ENCODE results near the gene TEAD1. TPM values are rescaled to one million over a fixed set of nuclear protein-coding genes. Genes with fewer than 3 reads are reported as not detected.

The TEAD1 gene
- total RNA-seq, 1 donor from 2014 or later = 55.3 TPM

DNA sequence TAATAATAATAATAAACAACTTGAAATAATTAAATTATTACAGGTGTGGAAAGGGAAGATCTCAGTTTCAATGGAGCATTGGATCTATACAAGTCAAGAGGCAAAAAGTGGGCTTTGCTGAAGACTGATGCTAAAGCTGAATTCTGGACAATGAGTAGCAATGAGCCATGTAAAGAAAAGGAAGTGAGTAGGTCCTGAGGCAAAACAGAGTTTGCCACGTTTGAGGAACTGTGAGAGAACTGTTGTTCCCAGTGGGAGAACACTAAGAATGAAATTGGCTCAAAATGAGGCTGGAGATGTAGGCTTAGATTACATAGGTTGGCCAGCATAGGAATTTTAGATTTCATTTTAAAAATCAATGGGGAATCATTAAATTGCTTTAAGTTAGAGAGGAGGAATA is 33.9 kb upstream of the TEAD1 start:
- H3K9me3 ChIP-seq (ENCODE audit: control insufficient read depth in 3 of 3, low read length in 3 of 3) = no peaks in the 10 kb centered on the region
- peaks cover 0 to 3% (median 0%) of the 10 kb centered on the region in 3 donors for H3K4me1 ChIP-seq (ENCODE audit: control insufficient read depth in 3 of 3, insufficient read depth in 3 of 3, low read length in 3 of 3)
- H3K27ac ChIP-seq (ENCODE audit: low read depth, low read length) = no peak overlapping the region
- H3K27me3 ChIP-seq (ENCODE audit: control insufficient read depth in 3 of 3, insufficient read depth in 3 of 3, low read length in 3 of 3) = no peaks in the 10 kb centered on the region
- H3K9ac ChIP-seq (ENCODE audit: low read depth in 1 of 3, low read length in 3 of 3) = no peak overlapping the region
- no peaks in the 10 kb centered on the region for H3K36me3 ChIP-seq (ENCODE audit: control insufficient read depth in 3 of 3, insufficient read depth in 3 of 3, low read length in 3 of 3)
- H3K4me3 ChIP-seq (ENCODE audit: low read length in 3 of 3) = no peak overlapping the region

DNA sequence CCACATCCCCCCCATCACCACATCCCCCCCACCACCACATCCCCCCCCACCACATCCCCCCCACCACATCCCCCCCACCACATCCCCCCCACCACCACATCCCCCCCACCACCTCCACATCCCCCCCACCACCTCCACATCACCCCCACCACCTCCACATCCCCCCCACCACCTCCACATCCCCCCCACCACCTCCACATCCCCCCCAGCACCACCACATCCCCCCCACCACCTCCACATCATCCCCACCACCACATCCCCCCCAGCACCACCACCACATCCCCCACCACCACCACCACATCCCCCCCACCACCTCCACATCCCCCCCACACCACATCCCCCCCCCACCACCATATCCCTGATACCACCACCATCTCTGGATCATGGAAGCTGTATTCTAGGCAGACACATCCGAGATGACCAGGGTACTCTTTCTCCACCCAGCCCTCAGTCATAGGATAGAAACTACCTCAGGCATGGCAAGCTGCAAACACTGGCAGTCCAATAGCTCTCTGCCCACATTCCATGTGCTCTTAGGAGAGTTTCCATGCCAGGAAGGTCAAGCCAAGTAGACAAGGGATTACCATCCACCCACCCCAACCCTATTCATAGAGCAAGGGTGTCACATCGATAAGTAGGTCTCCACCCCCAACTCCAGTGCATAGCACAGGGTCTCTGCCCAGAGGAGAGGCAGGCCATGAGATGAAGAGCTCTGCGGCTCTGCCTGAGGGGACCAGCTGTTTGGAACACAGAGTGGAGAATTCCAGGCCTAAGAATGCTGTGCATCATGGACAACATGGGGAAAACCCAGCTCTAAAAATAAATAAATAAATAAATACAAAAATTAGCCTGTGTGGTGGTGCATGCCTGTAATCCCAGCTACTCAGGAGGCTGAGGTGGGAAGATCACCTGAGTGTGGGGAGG is 33.0 kb upstream of the TEAD1 start:
- H3K9me3 ChIP-seq (ENCODE audit: control insufficient read depth in 3 of 3, low read length in 3 of 3) = no peaks in the 10 kb centered on the region
- no peak overlapping the region for H3K27ac ChIP-seq (ENCODE audit: low read depth, low read length)

DNA sequence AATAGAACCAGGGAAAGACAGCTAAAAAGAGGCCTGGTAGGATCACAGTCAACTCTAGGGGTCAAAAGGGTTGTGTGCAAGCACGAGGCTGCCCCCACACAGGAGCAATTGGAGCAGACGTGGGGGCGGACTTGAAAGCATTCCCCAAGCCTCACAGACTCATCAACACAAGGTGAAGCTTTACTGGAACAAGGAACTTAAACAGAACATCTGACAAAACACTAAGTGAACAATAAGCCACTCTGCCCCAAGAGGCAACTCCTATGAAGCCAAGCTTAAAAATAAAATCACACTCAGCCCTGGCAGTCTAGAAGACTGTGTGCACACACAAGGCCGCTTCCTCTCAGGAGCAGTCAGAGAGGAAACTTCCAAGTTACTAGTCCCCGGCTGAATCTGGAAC is 32.2 kb upstream of the TEAD1 start:
- H3K4me3 ChIP-seq (ENCODE audit: low read length in 3 of 3) = no peak overlapping the region
- H3K4me1 ChIP-seq (ENCODE audit: control insufficient read depth in 3 of 3, insufficient read depth in 3 of 3, low read length in 3 of 3) = peaks cover 0 to 3% (median 0%) of the 10 kb centered on the region in 3 donors
- H3K36me3 ChIP-seq (ENCODE audit: control insufficient read depth in 3 of 3, insufficient read depth in 3 of 3, low read length in 3 of 3) = no peaks in the 10 kb centered on the region
- no peak overlapping the region for H3K9ac ChIP-seq (ENCODE audit: low read depth in 1 of 3, low read length in 3 of 3)
- no peaks in the 10 kb centered on the region for H3K9me3 ChIP-seq (ENCODE audit: control insufficient read depth in 3 of 3, low read length in 3 of 3)
- no peak overlapping the region for H3K27ac ChIP-seq (ENCODE audit: low read depth, low read length)
- H3K27me3 ChIP-seq (ENCODE audit: control insufficient read depth in 3 of 3, insufficient read depth in 3 of 3, low read length in 3 of 3) = no peaks in the 10 kb centered on the region

More for the DNA sequence above, 33.0 kb upstream of the TEAD1 start:
- Histone ChIP-seq H3K27me3 (ENCODE audit: control insufficient read depth in 3 of 3, insufficient read depth in 3 of 3, low read length in 3 of 3) (no peaks in the 10 kb centered on the region), H3K4me3 (ENCODE audit: low read length in 3 of 3) (no peak overlapping the region), H3K9ac (ENCODE audit: low read depth in 1 of 3, low read length in 3 of 3) (no peak overlapping the region), H3K36me3 (ENCODE audit: control insufficient read depth in 3 of 3, insufficient read depth in 3 of 3, low read length in 3 of 3) (no peaks in the 10 kb centered on the region), H3K4me1 (ENCODE audit: control insufficient read depth in 3 of 3, insufficient read depth in 3 of 3, low read length in 3 of 3) (peaks cover 0 to 3% (median 0%) of the 10 kb centered on the region in 3 donors)

DNA sequence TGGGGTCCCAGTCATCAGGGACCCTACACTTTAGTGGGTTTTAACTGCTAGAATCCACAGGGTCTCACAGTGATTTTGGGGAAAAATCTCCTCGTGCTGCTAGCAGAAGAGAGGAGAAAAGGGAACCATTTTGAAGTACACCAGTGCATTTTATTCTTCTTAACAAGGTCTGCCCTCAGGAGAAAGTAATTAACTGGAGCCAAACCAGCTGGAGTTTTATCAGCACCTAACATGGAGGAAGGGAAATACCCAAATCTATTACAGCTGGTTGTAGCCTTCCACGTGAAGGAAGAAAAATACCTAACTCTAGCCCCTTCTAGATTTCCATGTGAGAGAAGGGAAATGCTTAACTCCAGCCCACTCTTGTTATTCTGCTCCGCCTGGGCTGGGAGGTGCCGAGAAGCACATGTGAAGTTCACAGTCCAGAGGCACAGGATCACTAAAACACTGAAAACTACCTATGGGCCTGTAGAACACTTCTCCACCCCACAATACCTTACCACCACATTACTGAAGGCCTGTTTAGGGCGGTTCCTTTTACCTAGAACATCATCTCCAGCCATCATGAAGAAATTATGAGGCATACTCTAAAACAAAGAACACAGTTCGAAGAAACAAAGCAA is 31.3 kb upstream of the TEAD1 start:
- Histone ChIP-seq H3K27me3 (ENCODE audit: control insufficient read depth in 3 of 3, insufficient read depth in 3 of 3, low read length in 3 of 3) (no peaks in the 10 kb centered on the region), H3K9ac (ENCODE audit: low read depth in 1 of 3, low read length in 3 of 3) (no peak overlapping the region), H3K27ac (ENCODE audit: low read depth, low read length) (no peak overlapping the region), H3K4me1 (ENCODE audit: control insufficient read depth in 3 of 3, insufficient read depth in 3 of 3, low read length in 3 of 3) (peaks cover 0 to 3% (median 0%) of the 10 kb centered on the region in 3 donors), H3K36me3 (ENCODE audit: control insufficient read depth in 3 of 3, insufficient read depth in 3 of 3, low read length in 3 of 3) (no peaks in the 10 kb centered on the region), H3K4me3 (ENCODE audit: low read length in 3 of 3) (no peak overlapping the region), H3K9me3 (ENCODE audit: control insufficient read depth in 3 of 3, low read length in 3 of 3) (no peaks in the 10 kb centered on the region)

DNA sequence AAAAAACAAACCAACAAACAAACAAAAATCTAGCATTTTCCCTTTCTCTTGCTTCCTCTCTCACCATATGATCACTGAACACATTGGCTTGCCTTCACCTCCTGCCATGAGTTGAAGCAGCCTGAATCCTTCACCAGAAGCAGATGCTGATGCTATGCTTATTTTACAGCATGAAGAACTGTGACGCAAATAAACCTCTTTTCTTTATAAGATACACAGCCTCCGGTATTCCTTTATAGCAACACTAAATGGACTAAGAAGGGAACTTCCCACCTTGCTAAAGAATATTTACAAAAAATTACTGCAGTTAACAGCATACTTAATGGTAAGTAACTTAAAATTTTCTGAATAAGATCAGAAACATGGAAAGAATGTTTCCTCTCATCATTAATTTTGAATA is 27.7 kb upstream of the TEAD1 start:
- Histone ChIP-seq H3K36me3 (ENCODE audit: control insufficient read depth in 3 of 3, insufficient read depth in 3 of 3, low read length in 3 of 3) (no peaks in the 10 kb centered on the region), H3K27me3 (ENCODE audit: control insufficient read depth in 3 of 3, insufficient read depth in 3 of 3, low read length in 3 of 3) (no peaks in the 10 kb centered on the region), H3K9ac (ENCODE audit: low read depth in 1 of 3, low read length in 3 of 3) (no peak overlapping the region), H3K4me1 (ENCODE audit: control insufficient read depth in 3 of 3, insufficient read depth in 3 of 3, low read length in 3 of 3) (peaks cover 0 to under 1% (median 0%) of the 10 kb centered on the region in 3 donors), H3K27ac (ENCODE audit: low read depth, low read length) (no peak overlapping the region), H3K4me3 (ENCODE audit: low read length in 3 of 3) (no peak overlapping the region), H3K9me3 (ENCODE audit: control insufficient read depth in 3 of 3, low read length in 3 of 3) (no peaks in the 10 kb centered on the region)

DNA sequence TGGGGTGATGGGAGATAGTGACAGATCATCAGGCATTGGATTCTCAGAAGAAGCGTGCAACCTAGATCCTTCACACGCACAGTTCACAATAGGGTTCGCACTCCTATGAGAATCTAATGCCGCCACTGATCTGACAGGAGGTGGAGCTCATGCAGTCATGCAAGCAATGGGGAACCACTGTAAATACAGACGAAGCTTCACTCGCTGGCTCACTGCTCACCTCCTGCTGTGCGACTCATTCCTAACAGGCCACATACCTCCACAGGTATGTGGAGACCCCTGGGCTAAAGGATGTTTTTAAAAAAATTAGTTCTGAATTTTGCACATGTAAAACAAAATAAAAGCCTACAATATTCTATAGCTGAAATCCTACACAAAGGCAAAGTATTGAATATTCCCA is 20.5 kb upstream of the TEAD1 start:
- H3K27me3 ChIP-seq (ENCODE audit: control insufficient read depth in 3 of 3, insufficient read depth in 3 of 3, low read length in 3 of 3) = no peaks in the 10 kb centered on the region
- H3K4me1 ChIP-seq (ENCODE audit: control insufficient read depth in 3 of 3, insufficient read depth in 3 of 3, low read length in 3 of 3) = no peaks in the 10 kb centered on the region
- no peak overlapping the region for H3K4me3 ChIP-seq (ENCODE audit: low read length in 3 of 3)
- no peak overlapping the region for H3K27ac ChIP-seq (ENCODE audit: low read depth, low read length)
- no peaks in the 10 kb centered on the region for H3K36me3 ChIP-seq (ENCODE audit: control insufficient read depth in 3 of 3, insufficient read depth in 3 of 3, low read length in 3 of 3)
- no peak overlapping the region for H3K9ac ChIP-seq (ENCODE audit: low read depth in 1 of 3, low read length in 3 of 3)
- peaks cover 0 to 4% (median 3%) of the 10 kb centered on the region in 3 donors for H3K9me3 ChIP-seq (ENCODE audit: control insufficient read depth in 3 of 3, low read length in 3 of 3)

DNA sequence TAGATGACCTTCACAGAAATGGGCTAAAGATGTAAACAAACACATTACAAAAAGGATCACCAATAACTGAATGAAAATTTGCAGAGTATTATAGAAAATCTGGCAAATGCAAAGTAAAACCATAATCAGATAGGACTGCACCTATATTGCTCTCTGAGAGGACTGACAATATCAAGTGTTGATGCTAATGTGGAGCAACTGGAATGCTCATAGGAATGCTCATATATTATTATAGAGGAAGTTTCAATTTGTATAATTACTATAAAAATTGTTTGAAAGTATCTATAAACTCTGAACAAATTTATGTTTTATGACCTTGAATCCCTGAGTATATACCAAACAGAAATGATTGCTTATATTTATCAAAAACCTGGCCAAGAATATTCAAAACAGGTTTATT is 18.4 kb upstream of the TEAD1 start:
- Histone ChIP-seq H3K9me3 (ENCODE audit: control insufficient read depth in 3 of 3, low read length in 3 of 3) (peaks cover 0 to 4% (median 3%) of the 10 kb centered on the region in 3 donors), H3K27me3 (ENCODE audit: control insufficient read depth in 3 of 3, insufficient read depth in 3 of 3, low read length in 3 of 3) (no peaks in the 10 kb centered on the region), H3K9ac (ENCODE audit: low read depth in 1 of 3, low read length in 3 of 3) (no peak overlapping the region), H3K27ac (ENCODE audit: low read depth, low read length) (no peak overlapping the region), H3K4me1 (ENCODE audit: control insufficient read depth in 3 of 3, insufficient read depth in 3 of 3, low read length in 3 of 3) (no peaks in the 10 kb centered on the region), H3K4me3 (ENCODE audit: low read length in 3 of 3) (no peak overlapping the region), H3K36me3 (ENCODE audit: control insufficient read depth in 3 of 3, insufficient read depth in 3 of 3, low read length in 3 of 3) (no peaks in the 10 kb centered on the region)

DNA sequence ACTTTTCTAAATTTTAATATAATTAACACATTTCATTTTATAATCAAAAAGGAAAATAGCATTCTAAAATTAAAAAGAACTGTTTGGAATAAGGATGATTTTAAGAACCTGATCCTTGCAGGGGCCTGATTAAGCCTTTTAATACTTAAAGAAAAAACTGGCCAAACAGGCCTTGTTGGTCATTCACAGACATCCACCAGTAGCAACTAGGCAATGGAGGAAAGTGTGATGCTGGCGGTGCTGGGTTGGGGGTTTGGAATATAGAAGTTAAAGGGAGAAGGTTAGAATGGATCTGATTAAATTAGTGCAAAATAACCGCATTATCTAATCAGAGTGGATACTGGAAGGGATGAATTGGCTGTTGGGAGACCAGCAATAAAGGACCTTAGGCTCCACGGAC is 16.9 kb upstream of the TEAD1 start:
- H3K4me1 ChIP-seq (ENCODE audit: control insufficient read depth in 3 of 3, insufficient read depth in 3 of 3, low read length in 3 of 3) = no peaks in the 10 kb centered on the region
- H3K36me3 ChIP-seq (ENCODE audit: control insufficient read depth in 3 of 3, insufficient read depth in 3 of 3, low read length in 3 of 3) = no peaks in the 10 kb centered on the region

DNA sequence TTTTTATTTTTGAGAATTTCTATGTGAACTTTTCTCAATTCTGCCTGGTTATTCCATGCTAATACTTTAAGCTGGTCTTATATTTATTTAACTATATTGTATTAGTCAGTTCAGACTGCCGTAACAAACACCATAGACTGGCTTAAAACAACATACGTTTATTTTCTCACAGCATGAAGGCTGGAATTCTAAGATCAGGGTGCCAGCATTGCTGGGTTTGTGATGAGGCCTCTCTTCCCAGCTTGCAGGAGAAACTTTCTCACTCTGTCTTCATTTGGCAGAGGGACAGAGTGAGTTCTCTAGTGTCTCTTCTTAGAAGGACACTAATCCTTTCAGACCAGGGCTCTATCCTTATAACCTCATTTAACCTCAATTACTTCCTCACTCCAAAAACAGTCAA is 16.2 kb upstream of the TEAD1 start:
- Histone ChIP-seq H3K4me3 (ENCODE audit: low read length in 3 of 3) (no peak overlapping the region), H3K27me3 (ENCODE audit: control insufficient read depth in 3 of 3, insufficient read depth in 3 of 3, low read length in 3 of 3) (no peaks in the 10 kb centered on the region), H3K9ac (ENCODE audit: low read depth in 1 of 3, low read length in 3 of 3) (no peak overlapping the region), H3K9me3 (ENCODE audit: control insufficient read depth in 3 of 3, low read length in 3 of 3) (peaks cover 0 to 4% (median 3%) of the 10 kb centered on the region in 3 donors), H3K27ac (ENCODE audit: low read depth, low read length) (no peak overlapping the region), H3K36me3 (ENCODE audit: control insufficient read depth in 3 of 3, insufficient read depth in 3 of 3, low read length in 3 of 3) (no peaks in the 10 kb centered on the region), H3K4me1 (ENCODE audit: control insufficient read depth in 3 of 3, insufficient read depth in 3 of 3, low read length in 3 of 3) (no peaks in the 10 kb centered on the region)

More for the DNA sequence above, 16.9 kb upstream of the TEAD1 start:
- Histone ChIP-seq H3K4me3 (ENCODE audit: low read length in 3 of 3) (no peak overlapping the region), H3K9me3 (ENCODE audit: control insufficient read depth in 3 of 3, low read length in 3 of 3) (peaks cover 0 to 4% (median 3%) of the 10 kb centered on the region in 3 donors), H3K27me3 (ENCODE audit: control insufficient read depth in 3 of 3, insufficient read depth in 3 of 3, low read length in 3 of 3) (no peaks in the 10 kb centered on the region), H3K27ac (ENCODE audit: low read depth, low read length) (no peak overlapping the region), H3K9ac (ENCODE audit: low read depth in 1 of 3, low read length in 3 of 3) (no peak overlapping the region)

DNA sequence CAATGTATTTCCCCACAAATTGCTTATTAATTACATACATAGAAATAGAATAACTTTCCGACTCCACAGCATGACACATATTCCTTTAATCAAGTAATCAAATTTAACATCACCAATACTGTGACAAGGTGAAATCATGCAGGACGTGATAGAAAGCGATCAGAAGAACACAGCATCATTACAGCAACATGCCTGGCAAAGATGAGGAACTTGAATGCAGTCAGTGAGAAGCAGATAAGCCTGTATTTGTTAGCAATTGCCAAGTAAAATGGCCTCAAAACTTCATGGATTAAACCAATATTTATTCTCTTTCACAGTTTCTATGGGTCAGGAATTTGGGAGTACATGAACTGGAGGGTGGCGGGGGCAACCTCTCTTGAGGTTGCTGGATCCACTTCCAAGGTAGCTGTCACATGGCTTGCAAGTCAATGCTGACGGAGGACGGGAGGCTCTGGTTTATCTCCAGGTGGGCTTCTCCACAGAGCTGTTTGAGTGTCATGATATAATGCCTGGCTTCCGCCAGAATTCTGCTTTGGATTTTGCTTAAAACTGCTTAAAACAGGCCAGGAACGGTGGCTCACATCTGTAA is 12.0 kb upstream of the TEAD1 start:
- Histone ChIP-seq H3K27ac (ENCODE audit: low read depth, low read length) (no peak overlapping the region), H3K36me3 (ENCODE audit: control insufficient read depth in 3 of 3, insufficient read depth in 3 of 3, low read length in 3 of 3) (no peaks in the 10 kb centered on the region), H3K9ac (ENCODE audit: low read depth in 1 of 3, low read length in 3 of 3) (no peak overlapping the region), H3K4me3 (ENCODE audit: low read length in 3 of 3) (no peak overlapping the region), H3K4me1 (ENCODE audit: control insufficient read depth in 3 of 3, insufficient read depth in 3 of 3, low read length in 3 of 3) (no peaks in the 10 kb centered on the region), H3K27me3 (ENCODE audit: control insufficient read depth in 3 of 3, insufficient read depth in 3 of 3, low read length in 3 of 3) (no peaks in the 10 kb centered on the region), H3K9me3 (ENCODE audit: control insufficient read depth in 3 of 3, low read length in 3 of 3) (no peaks in the 10 kb centered on the region)
